SK-N-SH (cell line): ENCODE data around the gene SH3BGRL3.

Source experiments
- NFIC ChIP-seq: IDR thresholded peaks from 2 replicates; pipeline ENCODE4 v1.4.0; 2012; ENCODE audit warnings: borderline replicate concordance
- POLR2AphosphoS5 ChIP-seq: IDR thresholded peaks from 2 replicates; pipeline ENCODE4 v1.6.1; 2012; ENCODE audit warnings: low read depth, low read length
- RFX5 ChIP-seq: IDR thresholded peaks from 2 replicates; pipeline ENCODE4 v1.6.1; 2012; ENCODE audit warnings: mild to moderate bottlenecking, improper control_type of control experiment, low read length
- TF ChIP-seq, protein P1 (sequence below): fragments of 200-600 bp; sonication (generic); IDR thresholded peaks from 2 replicates; pipeline ENCODE4 v1.6.1; 2017; ENCODE audit warnings: antibody characterized with exemption, mild to moderate bottlenecking, moderate library complexity

GRCh38 chr1:26252718-26253117, 27.2 kb upstream of the SH3BGRL3 start:
- TF ChIP-seq, protein P1, sequence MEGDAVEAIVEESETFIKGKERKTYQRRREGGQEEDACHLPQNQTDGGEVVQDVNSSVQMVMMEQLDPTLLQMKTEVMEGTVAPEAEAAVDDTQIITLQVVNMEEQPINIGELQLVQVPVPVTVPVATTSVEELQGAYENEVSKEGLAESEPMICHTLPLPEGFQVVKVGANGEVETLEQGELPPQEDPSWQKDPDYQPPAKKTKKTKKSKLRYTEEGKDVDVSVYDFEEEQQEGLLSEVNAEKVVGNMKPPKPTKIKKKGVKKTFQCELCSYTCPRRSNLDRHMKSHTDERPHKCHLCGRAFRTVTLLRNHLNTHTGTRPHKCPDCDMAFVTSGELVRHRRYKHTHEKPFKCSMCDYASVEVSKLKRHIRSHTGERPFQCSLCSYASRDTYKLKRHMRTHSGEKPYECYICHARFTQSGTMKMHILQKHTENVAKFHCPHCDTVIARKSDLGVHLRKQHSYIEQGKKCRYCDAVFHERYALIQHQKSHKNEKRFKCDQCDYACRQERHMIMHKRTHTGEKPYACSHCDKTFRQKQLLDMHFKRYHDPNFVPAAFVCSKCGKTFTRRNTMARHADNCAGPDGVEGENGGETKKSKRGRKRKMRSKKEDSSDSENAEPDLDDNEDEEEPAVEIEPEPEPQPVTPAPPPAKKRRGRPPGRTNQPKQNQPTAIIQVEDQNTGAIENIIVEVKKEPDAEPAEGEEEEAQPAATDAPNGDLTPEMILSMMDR = no peak
- TF ChIP-seq POLR2AphosphoS5 (no peak), RFX5 (no peak), NFIC (no peak)
